NCI-H526 (cell line): Measurements from ENCODE around the gene TACR1.
A peak's percentile ranks its signal among the peaks of the same experiment; 100 is the strongest.
"Not testable (repeated sequence)": the region's sequence is repeated elsewhere in the genome, so short reads cannot be mapped to it uniquely, and the experiment has no call there.

Source experiments
- DNase-seq, 2 experiments: peaks; one replicate each; lab custom pipeline; 2025; lab: John Stamatoyannopoulos, UW

Gene TACR1

GRCh38 chr2:75146221-75146605 is 53.1 kb downstream of the TACR1 start:
- not testable (repeated sequence) for DNase-seq

DNA sequence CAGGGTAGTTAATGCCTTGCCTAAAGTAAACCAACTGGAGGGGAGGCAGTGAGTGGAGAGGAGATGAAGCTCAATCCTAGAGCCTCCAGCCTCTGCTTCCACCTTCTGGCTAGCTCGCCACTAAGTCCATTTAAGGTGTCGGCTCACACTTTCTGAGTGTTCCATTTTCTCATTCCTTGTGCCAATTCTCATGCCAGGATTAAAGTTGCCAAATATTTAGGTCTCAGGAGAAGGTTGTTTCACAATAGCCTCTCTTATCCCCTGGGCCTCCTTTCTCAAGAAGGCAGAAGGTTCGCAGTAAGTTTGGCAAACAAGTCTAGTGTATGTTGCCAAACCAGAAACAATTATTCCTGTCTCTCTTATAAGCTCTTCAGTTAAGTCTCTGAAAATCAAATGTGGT is 57.2 kb downstream of the TACR1 start:
- DNase-seq, result no peak

- DNase-seq, result no peak
Measured at GRCh38 chr2:75140288-75140687, 59.0 kb downstream of the TACR1 start.

DNA sequence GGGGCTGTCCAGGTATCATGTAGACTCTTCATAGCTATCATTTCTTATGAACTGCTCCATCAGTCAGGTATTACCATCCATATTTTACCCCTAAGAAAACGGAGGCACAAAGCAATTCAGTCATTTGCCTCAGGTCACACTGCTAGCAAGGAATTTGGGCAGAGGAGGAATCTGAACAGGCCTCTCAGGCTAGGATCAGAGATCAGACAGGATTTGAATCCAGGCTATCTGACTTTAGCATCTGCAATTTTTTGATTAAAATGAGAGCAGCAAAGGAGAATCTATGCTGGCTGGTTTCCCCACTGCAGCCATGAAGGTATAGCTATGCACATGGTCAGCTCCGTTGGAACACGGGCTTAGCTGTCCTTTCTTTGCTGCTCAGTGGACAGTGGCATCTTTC is 60.1 kb downstream of the TACR1 start:
- no peak for DNase-seq

DNA sequence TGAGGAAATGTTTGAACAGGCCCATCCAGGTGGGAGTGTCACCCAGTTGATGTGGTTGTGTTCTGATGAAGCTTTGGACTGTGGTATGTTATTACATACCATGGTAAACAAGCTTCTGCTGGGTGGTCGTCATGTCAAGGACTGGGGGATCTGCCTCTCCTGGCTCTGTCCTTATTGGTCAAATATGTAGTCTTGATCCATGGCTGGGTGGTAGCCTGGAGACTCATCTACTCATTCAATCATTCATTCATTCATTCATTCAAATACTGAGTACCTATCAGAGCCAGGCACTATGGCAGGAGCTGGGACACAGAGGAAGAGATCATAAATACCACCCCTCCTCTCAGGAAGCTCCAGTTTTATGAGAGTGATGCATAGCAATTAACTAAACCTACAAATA is 60.8 kb downstream of the TACR1 start:
- no peak for DNase-seq

DNA sequence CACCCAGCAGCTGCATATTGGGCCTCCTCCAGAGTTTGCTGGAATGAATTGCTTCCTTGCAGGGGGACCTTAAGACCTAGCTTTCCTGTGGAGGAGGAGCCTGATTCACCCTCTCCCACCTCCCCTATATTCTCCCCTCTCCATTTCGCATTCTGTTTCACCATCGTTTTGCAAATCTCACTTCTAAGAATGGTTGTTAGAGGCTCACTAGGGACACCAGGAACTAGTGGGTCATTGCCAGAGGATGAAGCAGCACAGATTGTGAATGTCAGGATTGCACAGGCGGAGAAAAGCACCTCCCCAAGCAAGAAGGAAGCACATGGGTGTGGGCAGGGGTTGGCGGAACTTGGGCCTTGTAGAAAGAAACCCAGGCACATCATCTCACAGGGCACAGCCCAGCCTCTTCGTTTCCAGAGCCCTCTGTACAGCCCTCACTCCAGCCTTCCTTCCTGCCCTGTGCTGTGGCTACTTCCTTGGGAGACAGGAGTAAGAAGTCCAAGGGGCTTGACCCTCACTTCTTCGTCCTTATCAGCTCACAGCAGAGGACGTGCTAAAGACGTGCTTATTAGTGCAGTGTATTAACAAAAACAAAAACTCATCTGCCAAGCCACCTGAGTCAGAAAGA is 63.4 kb downstream of the TACR1 start:
- no peak for DNase-seq

- no peak for DNase-seq
Measured at GRCh38 chr2:75134860-75135259, 64.5 kb downstream of the TACR1 start.

DNA sequence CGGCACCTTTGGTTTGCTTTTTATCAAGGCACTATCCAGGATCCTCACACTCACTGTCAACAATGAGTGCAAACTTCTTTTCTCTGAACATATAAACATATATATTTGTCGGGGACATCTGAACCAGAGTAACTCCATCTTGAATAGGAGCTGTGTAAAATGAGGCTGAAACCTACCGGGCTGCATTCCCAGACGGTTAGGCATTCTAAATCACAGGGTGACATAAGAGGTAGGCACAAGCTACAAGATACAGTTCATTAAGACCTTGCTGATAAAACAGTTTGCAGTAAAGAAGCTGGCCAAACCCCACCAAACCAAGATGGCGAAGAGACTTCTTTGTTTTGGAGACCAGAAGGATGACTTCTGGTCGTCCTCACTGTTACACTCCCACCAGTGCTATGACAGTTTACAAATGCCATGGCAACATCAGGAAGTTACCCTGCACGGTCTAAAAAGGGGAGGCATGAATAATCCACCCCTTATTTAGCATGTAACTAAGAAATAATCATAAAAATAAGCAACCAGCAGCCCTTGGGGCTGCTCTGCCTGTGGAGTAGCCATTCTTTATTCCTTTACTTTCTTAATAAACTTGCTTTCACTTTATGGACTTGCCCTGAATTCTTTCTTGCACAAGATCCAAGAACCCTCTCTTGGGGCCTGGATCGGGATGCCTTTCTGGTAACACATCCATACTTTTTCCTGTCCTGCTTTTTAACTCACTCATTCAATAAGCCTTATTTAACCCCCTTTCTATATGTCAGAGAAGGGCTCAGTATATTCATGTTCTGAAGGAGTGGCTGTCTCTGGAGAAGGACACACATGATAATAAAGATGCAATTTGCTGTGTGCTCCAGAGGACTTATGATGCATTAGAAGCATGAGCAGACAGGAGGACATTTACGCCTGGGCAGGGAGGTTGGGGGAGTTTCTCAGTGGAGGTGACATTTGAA is 65.4 kb downstream of the TACR1 start:
- no peak for DNase-seq

DNA sequence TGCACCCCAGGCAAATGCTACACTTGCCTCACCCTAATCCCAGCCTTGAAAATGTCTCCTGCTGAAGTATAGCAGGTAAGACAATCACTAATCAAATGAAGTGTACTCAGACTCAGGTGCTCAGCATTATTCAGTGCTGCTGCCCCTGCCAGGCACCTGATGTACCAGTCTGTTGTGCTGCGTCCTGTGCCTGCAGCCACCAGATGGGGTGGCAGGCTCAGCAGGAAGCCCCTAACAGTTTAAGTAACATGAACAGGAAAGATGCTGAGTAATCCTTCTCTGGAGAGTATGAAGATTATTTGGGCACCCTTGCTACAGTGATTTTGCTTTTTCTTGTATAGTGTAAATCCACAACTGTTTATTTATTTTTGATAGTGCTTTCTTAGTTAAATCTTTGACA is 69.1 kb downstream of the TACR1 start:
- DNase-seq, result peak in 1 of 2 experiments; percentile 34

DNA sequence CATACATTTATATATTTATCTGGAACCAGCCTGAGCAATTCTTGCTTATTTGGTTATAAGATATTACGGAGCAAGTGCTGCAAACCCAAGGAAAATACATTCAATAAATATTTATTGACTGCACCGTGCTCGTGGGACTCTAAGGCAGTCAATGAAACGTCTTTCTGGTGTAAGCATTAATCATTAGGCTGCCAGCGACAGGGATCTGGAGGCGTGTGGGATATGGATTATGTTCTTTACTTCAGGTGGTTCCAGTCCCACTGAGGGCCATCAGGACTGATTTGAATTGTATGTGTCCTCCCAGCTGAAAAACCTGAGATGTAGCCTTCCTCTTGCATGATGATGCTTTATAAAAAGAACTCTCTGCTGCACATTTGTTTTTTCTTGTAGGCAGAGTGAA is 75.4 kb downstream of the TACR1 start:
- no peak for DNase-seq

GRCh38 chr2:75113231-75113869 is 86.0 kb downstream of the TACR1 start:
- no peak for DNase-seq

GRCh38 chr2:75108937-75109482 is 90.3 kb downstream of the TACR1 start:
- DNase-seq, result no peak

DNA sequence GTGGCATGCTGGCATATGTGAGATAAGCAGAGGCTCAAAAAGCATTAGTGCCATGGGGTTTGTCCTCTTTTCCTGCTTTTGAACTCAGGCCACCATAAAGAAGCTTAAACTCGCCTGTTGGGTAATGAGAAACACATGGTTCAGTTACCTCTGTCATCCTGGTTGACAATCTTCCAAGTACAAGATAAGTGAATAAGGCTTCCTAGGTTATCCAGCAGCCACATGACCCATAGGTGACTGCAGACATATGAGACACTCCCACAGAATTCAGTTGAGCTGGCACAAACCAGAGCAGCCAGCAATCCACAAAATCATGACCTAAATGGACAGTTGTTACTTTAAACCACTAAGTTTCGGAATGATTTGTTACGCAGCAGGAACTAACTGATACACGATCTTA is 97.3 kb downstream of the TACR1 start:
- DNase-seq, result no peak

GRCh38 chr2:75100801-75101151 is 98.5 kb downstream of the TACR1 start:
- DNase-seq, result no peak

DNA sequence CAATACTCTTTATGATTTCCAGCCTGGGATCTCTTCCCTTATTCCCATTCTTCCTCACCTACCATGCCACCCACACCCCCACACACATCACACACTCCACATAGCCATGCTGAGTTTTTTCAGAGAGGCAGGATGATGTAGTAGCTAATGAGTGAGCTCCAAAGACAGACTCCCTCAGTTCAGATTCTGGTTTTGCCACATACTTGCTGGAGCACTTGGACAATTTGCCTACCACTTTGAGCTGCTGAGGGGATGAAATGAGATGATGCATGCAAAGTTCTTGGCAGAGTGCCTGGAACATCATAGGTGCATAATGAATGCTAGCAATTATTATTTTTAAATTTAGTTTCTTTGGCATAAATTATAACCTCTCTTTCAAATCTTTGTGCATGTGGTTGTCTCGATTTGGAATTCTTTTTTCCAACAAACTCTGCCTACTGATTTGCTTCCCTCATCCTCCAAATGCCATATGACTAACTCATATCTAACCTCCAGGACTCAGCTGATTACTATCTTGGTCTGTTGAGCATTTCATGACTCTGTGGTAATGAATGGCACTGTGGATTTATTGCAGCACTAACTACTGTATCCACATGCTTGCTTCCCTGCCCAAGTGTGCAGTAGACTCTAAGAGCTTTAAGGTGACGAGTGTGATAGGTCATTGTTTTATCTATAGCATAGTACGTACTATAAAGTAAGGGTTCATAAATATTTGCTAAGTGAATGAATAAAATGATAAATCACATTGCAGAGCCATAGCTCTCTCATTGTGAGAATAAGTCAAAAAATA is 99.1 kb downstream of the TACR1 start:
- DNase-seq, result peak; percentile 89 to 90

- DNase-seq, result no peak
Measured at GRCh38 chr2:75099521-75099922, 99.8 kb downstream of the TACR1 start.

- peak; percentile 4 to 45 for DNase-seq
Measured at GRCh38 chr2:75098856-75099255, 100.5 kb downstream of the TACR1 start.

DNA sequence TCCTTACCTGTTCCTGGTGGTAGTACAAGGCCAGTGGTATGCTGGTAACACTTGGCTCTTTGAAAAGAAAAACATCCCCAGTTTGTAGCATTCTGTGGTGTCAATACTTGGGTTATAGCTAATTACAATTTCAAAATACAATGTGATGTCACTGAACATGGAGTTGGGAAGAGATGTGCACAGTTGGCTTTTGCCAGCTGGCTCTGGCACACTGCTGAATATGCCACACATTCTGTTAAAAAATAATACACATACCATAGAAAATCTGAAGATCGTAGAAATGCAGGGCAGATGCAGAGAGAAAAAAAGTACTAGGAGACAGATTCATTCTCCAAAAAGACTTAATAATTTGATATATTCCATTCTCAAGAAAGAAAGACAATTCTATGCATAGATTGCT is 101.5 kb downstream of the TACR1 start:
- no peak for DNase-seq

- DNase-seq, result no peak
Measured at GRCh38 chr2:75094405-75094804, 104.9 kb downstream of the TACR1 start.

- DNase-seq, result no peak
Measured at GRCh38 chr2:75090770-75091515, 108.4 kb downstream of the TACR1 start.

DNA sequence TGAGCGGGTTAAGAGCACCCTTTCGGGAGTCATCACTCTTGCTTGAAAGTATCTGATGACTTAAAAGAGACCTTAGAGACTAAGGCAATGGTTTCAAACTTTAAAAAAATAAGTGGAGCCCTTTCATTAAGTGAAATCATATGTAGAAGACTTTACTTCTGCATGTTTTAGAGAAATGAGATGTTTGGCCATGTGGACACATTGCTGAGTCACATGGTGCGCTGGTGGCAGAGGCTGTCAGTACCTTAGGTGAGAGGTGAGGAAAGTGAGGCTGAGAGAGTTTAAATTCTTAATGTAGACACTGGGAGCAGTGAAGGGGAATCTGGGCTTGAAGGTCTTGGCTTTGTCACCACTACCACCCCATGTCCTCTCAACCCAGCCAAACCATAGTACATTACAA is 109.8 kb downstream of the TACR1 start:
- no peak for DNase-seq
